Ovary (tissue), 9 donors: Measurements from ENCODE around the gene NDFIP1. TPM values are rescaled to one million over a fixed set of nuclear protein-coding genes. Genes with fewer than 3 reads are reported as not detected.

ENCODE experiments used
- DNase-seq, 5 donors: peaks; one replicate each; pipeline ENCODE4 v3.0.0-alpha.2; 2019 to 2020
- H3K27ac ChIP-seq, 2 donors: fragments of 200-600 bp; one replicate each; pipeline versions ENCODE4 v1.5.1 to v1.8.0; 2019 to 2022
- H3K27me3 ChIP-seq: fragments of 200-600 bp; one replicate; pipeline ENCODE4 v1.8.0; 2022
- H3K36me3 ChIP-seq: fragments of 200-600 bp; sonication (generic); one replicate; pipeline ENCODE4 v1.5.1; 2019
- H3K4me1 ChIP-seq: one replicate; pipeline ENCODE4 v1.8.1; 2013; ENCODE audit warnings: mild to moderate bottlenecking, moderate library complexity; ENCODE audit not compliant: insufficient read depth
- H3K4me3 ChIP-seq: fragments of 200-600 bp; sonication (generic); one replicate; pipeline ENCODE4 v1.5.1; 2017
- H3K9me3 ChIP-seq, 2 donors: fragments of 200-600 bp in 1 of 2; sonication (generic) in 1 of 2; one replicate each; pipeline versions ENCODE4 v1.5.1 to v1.8.1; 2013 to 2019; ENCODE audit warnings: mild to moderate bottlenecking in 1 of 2, moderate library complexity in 1 of 2
- CTCF ChIP-seq, 3 donors: fragments of 450-650 bp in 2 of 3; fragments of 200-600 bp in 1 of 3; IDR thresholded peaks; one replicate each; pipeline versions ENCODE4 v1.5.1 to v1.8.0; 2016 to 2022; ENCODE audit warnings: antibody characterized with exemption in 3 of 3, mild to moderate bottlenecking in 1 of 3
- EP300 ChIP-seq: sonication (generic); formaldehyde crosslinking; IDR thresholded peaks from one replicate; pipeline ENCODE4 v1.6.1; 2017; ENCODE audit warnings: antibody characterized with exemption
- POLR2A ChIP-seq: fragments of 450-650 bp; IDR thresholded peaks from one replicate; pipeline ENCODE4 v1.6.1; 2017; ENCODE audit warnings: antibody characterized with exemption, mild to moderate bottlenecking, moderate library complexity
- WGBS, 3 donors: extraction: QIAGEN DNeasy Blood & Tissue Kit in 1 of 3; methylation state at CpG; one replicate each; pipeline versions ENCODE4 v1.1.5 to v1.1.7; 2013 to 2017; 5-methylcytosine and 5-hydroxymethylcytosine counted together
- intact Hi-C, 4 donors: fragments of 100-400 bp; cut with DNase I; formaldehyde crosslinking; loops; one replicate each; pipeline versions ENCODE4 v1.11.0 to v1.15.1; 2022 to 2023
- polyA plus RNA-seq, 2 donors: library from polyadenylated mRNA; stranded (reverse); fragments of 200-250 nt in 1 of 2; fragments of 350-450 nt in 1 of 2; fragmentation: Illumina TruSeq in 1 of 2; extraction: RNeasy Lipid Tissue Mini Kit (QIAGEN cat#74804) in 1 of 2; gene quantifications; one replicate each; pipeline ENCODE4 v1.2.3, GENCODE V29; 2013 to 2014
- total RNA-seq, 7 donors: library from RNA; depleted of rRNA in 2 of 7; stranded (reverse); fragments of >200 nt in 2 of 7; fragmentation: NEBNext Ultra II Directional in 3 of 7; extraction: Animal tissue kit (Norgen Biotek cat#: 25700) in 3 of 7; gene quantifications; one replicate each; pipeline versions ENCODE4 v1.1.0 to v1.2.4, GENCODE V29; 2016 to 2023
- donor health status: DM: no; HTN: no; CAD: no; lungs with moderate emphysema.
- donor health status: DM: no; HTN: no; CAD: no.
- donor health status: Bipolar disorder and iron deficiency.
- donor health status: DM: yes; HTN: yes; CAD: no.
- donor health status: DM: no; HTN: no; CAD: no.
- donor health status: DM: yes; HTN: yes; CAD: no.

NDFIP1 gene
- total and polyA plus RNA-seq, 9 donors = 54.8 to 192 (median 70.0) TPM

- no peak for DNase-seq
- Histone ChIP-seq H3K27me3 (no peaks in the 10 kb centered on the region), H3K4me1 (peaks cover 1% of the 10 kb centered on the region), H3K36me3 (no peaks in the 10 kb centered on the region), H3K27ac (no peak overlapping the region), H3K4me3 (no peak overlapping the region), H3K9me3 (no peaks in the 10 kb centered on the region)
- intact Hi-C loops = loop anchor here in 1 of 4 donors (10.0 kb wide), 1 partner anchor 125 kb away; no protein-coding TSS in a partner anchor
- WGBS, 3 donors = 80 to 87% (median 86%) methylated on average over 11 of the region's 11 CpGs
- TF ChIP-seq POLR2A (no peak), EP300 (no peak), CTCF (IDR thresholded peaks at IDR 0.05) (no peak)
These were observed 21.0 kb downstream of the NDFIP1 start for GRCh38 chr5:142129446-142130066.

GRCh38 chr5:142131394-142131793 lies 22.8 kb downstream of the NDFIP1 start:
- no peak for TF ChIP-seq CTCF (IDR thresholded peaks at IDR 0.05)
- Histone ChIP-seq H3K4me3 (no peak overlapping the region), H3K27me3 (no peaks in the 10 kb centered on the region), H3K36me3 (no peaks in the 10 kb centered on the region), H3K4me1 (peaks cover 1% of the 10 kb centered on the region), H3K9me3 (no peaks in the 10 kb centered on the region), H3K27ac (no peak overlapping the region)
- no peak for DNase-seq
- 90 to 95% (median 92%) methylated on average over 3 of the region's 3 CpGs for WGBS, 3 donors
- intact Hi-C loops = loop anchor here in 1 of 4 donors (10.0 kb wide), 1 partner anchor 127 kb away; no protein-coding TSS in a partner anchor

- H3K36me3 ChIP-seq = no peaks in the 10 kb centered on the region
- 98 to 100% (median 99%) methylated on average over 3 of the region's 3 CpGs for WGBS, 3 donors
- intact Hi-C loops = loop anchor here in 1 of 4 donors (10.0 kb wide), 1 partner anchor 128 kb away; no protein-coding TSS in a partner anchor
These were observed 24.3 kb downstream of the NDFIP1 start for GRCh38 chr5:142132916-142133315.

GRCh38 chr5:142133330-142134206 lies 25.0 kb downstream of the NDFIP1 start:
- Histone ChIP-seq H3K27ac (no peak overlapping the region), H3K4me1 (no peaks in the 10 kb centered on the region), H3K36me3 (no peaks in the 10 kb centered on the region), H3K9me3 (no peaks in the 10 kb centered on the region), H3K27me3 (no peaks in the 10 kb centered on the region), H3K4me3 (no peak overlapping the region)
- TF ChIP-seq CTCF (IDR thresholded peaks at IDR 0.05) = no peak
- no peak for TF ChIP-seq POLR2A
- no peak for TF ChIP-seq EP300
- no peak for DNase-seq
- intact Hi-C loops = loop anchor here in 1 of 4 donors (10.0 kb wide), 1 partner anchor 129 kb away; no protein-coding TSS in a partner anchor
- 57 to 66% (median 64%) methylated on average over 3 of the region's 3 CpGs for WGBS, 3 donors

More at GRCh38 chr5:142132916-142133315, 24.3 kb downstream of the NDFIP1 start:
- Histone ChIP-seq H3K4me3 (no peak overlapping the region), H3K4me1 (peaks cover 1% of the 10 kb centered on the region), H3K27ac (no peak overlapping the region), H3K9me3 (no peaks in the 10 kb centered on the region), H3K27me3 (no peaks in the 10 kb centered on the region)
- no peak for TF ChIP-seq CTCF (IDR thresholded peaks at IDR 0.05)
- no peak for DNase-seq
